Endothelial cell of umbilical vein (primary cell): ENCODE results near the gene CLIC6. TPM values are rescaled to one million over a fixed set of nuclear protein-coding genes. Genes with fewer than 3 reads are reported as not detected.

ENCODE experiments used
- BruUV-seq: library from RNA; stranded (reverse); fragments of 400-500 nt; replicated peaks from 2 replicates; lab custom pipeline; 2021; lab: Mats Ljungman, UMichigan
- CTCF ChIA-PET: fragments of 300-600, 350-600 bp; sonication (Branson Sonifier 250); formaldehyde crosslinking; loops from one replicate; lab custom pipeline; 2021; ENCODE audit warnings: antibody characterized with exemption, inconsistent platforms; lab: Charles Lee
- POLR2A ChIA-PET: fragments of 300-600, 350-600 bp; sonication (Branson Sonifier 250); formaldehyde crosslinking; loops from one replicate; lab custom pipeline; 2021; ENCODE audit warnings: antibody characterized with exemption, inconsistent platforms; lab: Charles Lee
- DNase-seq: peaks from one replicate; pipeline ENCODE4 v3.0.0-alpha.2; 2011; ENCODE audit warnings: low read depth, low spot score
- FAIRE-seq: peaks from 2 replicates; lab custom pipeline; 2011; peaks lifted over from hg19 to GRCh38; lab: Jason Lieb, UNC
- H2AFZ ChIP-seq: 2 replicates; pipeline ENCODE4 v1.6.0; 2012; ENCODE audit warnings: low read depth, low read length, control low read depth, inconsistent platforms
- H3K27ac ChIP-seq: 2 replicates; pipeline ENCODE4 v1.5.1; 2011; ENCODE audit warnings: low read depth, mild to moderate bottlenecking, control low read depth, low read length, moderate library complexity; ENCODE audit not compliant: insufficient read depth
- H3K27me3 ChIP-seq, 2 experiments: 2 replicates each; pipeline versions ENCODE4 v1.6.0 to v1.6.1; 2011; ENCODE audit warnings: low read length in 2 of 2, mixed read lengths in 1 of 2; ENCODE audit not compliant: control insufficient read depth in 2 of 2, insufficient read depth in 2 of 2
- H3K36me3 ChIP-seq, 2 experiments: 2 replicates in 1 of 2; 3 replicates in 1 of 2; pipeline ENCODE4 v1.5.1; 2011; ENCODE audit warnings: low read length in 2 of 2, mild to moderate bottlenecking in 1 of 2, moderate library complexity in 1 of 2; ENCODE audit not compliant: control insufficient read depth in 2 of 2, insufficient read depth in 2 of 2; ENCODE audit errors: extremely low read depth in 1 of 2
- H3K4me1 ChIP-seq: 3 replicates; pipeline ENCODE4 v1.5.1; 2011; ENCODE audit warnings: mild to moderate bottlenecking, low read length; ENCODE audit not compliant: control insufficient read depth, insufficient read depth; ENCODE audit errors: extremely low read depth
- H3K4me2 ChIP-seq: 2 replicates; pipeline ENCODE4 v1.6.1; 2011; ENCODE audit warnings: low read length, control low read depth, mixed read lengths; ENCODE audit not compliant: insufficient read depth
- H3K4me3 ChIP-seq, 3 experiments: fragments of 200-600 bp in 1 of 3; sonication (generic), shearing (Covaris generic) in 1 of 3; replicated peaks in 1 of 3; 2 replicates each; pipeline ENCODE4 v1.5.1; 2011 to 2016; ENCODE audit warnings: control low read depth in 3 of 3, low read length in 3 of 3, mild to moderate bottlenecking in 2 of 3, inconsistent platforms in 1 of 3, low read depth in 1 of 3, moderate library complexity in 1 of 3; ENCODE audit not compliant: insufficient read depth in 1 of 3
- H3K79me2 ChIP-seq: 2 replicates; pipeline ENCODE4 v1.6.0; 2012; ENCODE audit warnings: low read length, inconsistent platforms; ENCODE audit not compliant: control insufficient read depth, insufficient read depth
- H3K9ac ChIP-seq: replicated peaks from 2 replicates; pipeline ENCODE3; 2011; ENCODE audit warnings: low read length, control low read depth; ENCODE audit not compliant: insufficient read depth; ENCODE audit errors: extremely low read depth
- H3K9me1 ChIP-seq: replicated peaks from 3 replicates; pipeline ENCODE4 v1.6.0; 2011; ENCODE audit warnings: mild to moderate bottlenecking, low read length; ENCODE audit not compliant: control insufficient read depth, insufficient read depth; ENCODE audit errors: extremely low read depth
- H3K9me3 ChIP-seq: replicated peaks from 2 replicates; pipeline ENCODE4 v1.5.1; 2012; ENCODE audit warnings: low read length, inconsistent platforms; ENCODE audit not compliant: control insufficient read depth, insufficient read depth
- H4K20me1 ChIP-seq: replicated peaks from 2 replicates; pipeline ENCODE3; 2011; ENCODE audit warnings: mild to moderate bottlenecking, low read length; ENCODE audit not compliant: control insufficient read depth, insufficient read depth; ENCODE audit errors: extremely low read depth
- CTCF ChIP-seq, 2 donors: IDR thresholded peaks; 1 replicate in 1 of 2; 2 replicates in 1 of 2; pipeline ENCODE4 v1.5.1; 2011; ENCODE audit warnings: low read length in 2 of 2, mild to moderate bottlenecking in 2 of 2, moderate library complexity in 2 of 2, control low read depth in 1 of 2, inconsistent platforms in 1 of 2, low read depth in 1 of 2; ENCODE audit not compliant: insufficient read depth in 1 of 2; ENCODE audit errors: extremely low read depth in 1 of 2
- EZH2 ChIP-seq: IDR thresholded peaks from 2 replicates; pipeline ENCODE4 v1.6.1; 2012; ENCODE audit warnings: borderline replicate concordance, low read depth, mild to moderate bottlenecking, moderate library complexity, low read length, inconsistent platforms; ENCODE audit not compliant: severe bottlenecking
- FOS ChIP-seq: IDR thresholded peaks from 2 replicates; pipeline ENCODE4 v1.6.1; 2011; ENCODE audit warnings: mild to moderate bottlenecking, low read length, moderate library complexity, borderline replicate concordance; ENCODE audit not compliant: insufficient read depth
- GATA2 ChIP-seq: IDR thresholded peaks from 2 replicates; pipeline ENCODE4 v1.7.0; 2011; ENCODE audit warnings: low read depth, mild to moderate bottlenecking, moderate library complexity, mixed read lengths, low read length; ENCODE audit not compliant: insufficient read length, insufficient read depth
- JUN ChIP-seq: IDR thresholded peaks from 2 replicates; pipeline ENCODE4 v1.6.1; 2011; ENCODE audit warnings: borderline replicate concordance, low read depth; ENCODE audit not compliant: insufficient read length, insufficient read depth
- MAX ChIP-seq: IDR thresholded peaks from 2 replicates; pipeline ENCODE4 v1.6.1; 2011; ENCODE audit not compliant: insufficient read depth, insufficient read length
- MYC ChIP-seq: IDR thresholded peaks from one replicate; pipeline ENCODE4 v1.6.1; 2011; ENCODE audit warnings: mild to moderate bottlenecking, low read depth, low read length
- POLR2A ChIP-seq: IDR thresholded peaks from 2 replicates; pipeline ENCODE4 v1.6.1; 2012; ENCODE audit warnings: low read depth, mild to moderate bottlenecking, control low read depth, low read length
- POLR2AphosphoS5 ChIP-seq: IDR thresholded peaks from 2 replicates; pipeline ENCODE4 v1.6.1; 2012; ENCODE audit warnings: low read depth, mild to moderate bottlenecking, control low read depth, low read length, moderate library complexity; ENCODE audit not compliant: insufficient read depth
- dilution Hi-C: fragments of 300-500 bp; cut with MboI; formaldehyde crosslinking; loops from one replicate; pipeline ENCODE4 v1.15.0; 2019; ENCODE audit warnings: low sequenced_read_pairs; ENCODE audit not compliant: extremely low pct_ligation_motif_present
- intact Hi-C: fragments of 100-400 bp; cut with micrococcal nuclease; formaldehyde crosslinking; loops from one replicate; pipeline ENCODE4 v1.10.0; 2022
- polyA plus RNA-seq, 4 experiments: library from polyadenylated mRNA; depleted of rRNA in 3 of 4; stranded (reverse) in 3 of 4; unstranded in 1 of 4; fragments of >200 nt; gene quantifications; 2 replicates each; pipeline versions ENCODE4 v1.2.1 to v1.2.3, GENCODE V29; 2011 to 2012; ENCODE audit warnings: missing spikeins in 1 of 4
- total RNA-seq: library from RNA; stranded (reverse); gene quantifications from 2 replicates; pipeline ENCODE4 v1.2.3, GENCODE V29; 2021

The CLIC6 gene
- total and polyA plus RNA-seq, 2 donors (not counting 3 experiments of a cell fraction or from before 2014, with no cell fraction given) = not detected

- Histone ChIP-seq H3K4me3 (no peak overlapping the region), H3K36me3 (no peaks in the 10 kb centered on the region), H3K27me3 (peaks cover 1 to 25% of the 10 kb centered on the region in 2 experiments), H3K4me1 (no peaks in the 10 kb centered on the region), H3K4me2 (no peak overlapping the region), H3K79me2 (no peaks in the 10 kb centered on the region), H4K20me1 (no peaks in the 10 kb centered on the region), H3K9me3 (no peaks in the 10 kb centered on the region), H3K27ac (no peak overlapping the region), H2AFZ (no peak overlapping the region), H3K9me1 (no peaks in the 10 kb centered on the region), H3K9ac (no peak overlapping the region)
- DNase-seq = no peak
- dilution Hi-C loops (no loop called here), intact Hi-C loops (no loop called here)
- CTCF ChIA-PET = interaction anchor here (1.5 kb wide), 1 partner anchor 23 kb away, joined by 5 read pairs; no protein-coding TSS in a partner anchor
- no TSS peak for BruUV-seq
- no peak for FAIRE-seq
- POLR2A ChIA-PET = no interaction called here
- no peak for TF ChIP-seq CTCF (IDR thresholded peaks at IDR 0.05; ENCODE audit: extremely low read depth in 1 of 2, insufficient read depth in 1 of 2, low read depth in 1 of 2, low read length in 2 of 2)
- TF ChIP-seq EZH2 = no peak
- TF ChIP-seq FOS = no peak
- TF ChIP-seq MAX = no peak
- no peak for TF ChIP-seq MYC
- no peak for TF ChIP-seq GATA2
- TF ChIP-seq POLR2A = no peak
- no peak for TF ChIP-seq POLR2AphosphoS5
- TF ChIP-seq JUN = no peak
Measured at GRCh38 chr21:34653522-34653921, 15.3 kb upstream of the CLIC6 start.
